Coronary artery (tissue), 2 donors: ENCODE results near the gene RABGEF1.
"Not testable (repeated sequence)": the region's sequence is repeated elsewhere in the genome, so short reads cannot be mapped to it uniquely, and the experiment has no call there.

Experiments used
- DNase-seq: peaks from one replicate; pipeline ENCODE4 v3.0.0-alpha.2; 2017; ENCODE audit warnings: low spot score
- H3K27ac ChIP-seq, 2 donors: fragments of 200-600 bp; sonication (generic); one replicate each; pipeline ENCODE4 v1.5.1; 2016 to 2019
- H3K4me3 ChIP-seq: fragments of 200-600 bp; sonication (generic); 2 replicates; pipeline ENCODE4 v1.5.1; 2016; ENCODE audit warnings: mild to moderate bottlenecking, moderate library complexity
- TF ChIP-seq, protein P1 (sequence below): fragments of 200-600 bp; sonication (generic); IDR thresholded peaks from one replicate; pipeline ENCODE4 v1.5.1; 2019; ENCODE audit warnings: antibody characterized with exemption

Gene RABGEF1

DNA sequence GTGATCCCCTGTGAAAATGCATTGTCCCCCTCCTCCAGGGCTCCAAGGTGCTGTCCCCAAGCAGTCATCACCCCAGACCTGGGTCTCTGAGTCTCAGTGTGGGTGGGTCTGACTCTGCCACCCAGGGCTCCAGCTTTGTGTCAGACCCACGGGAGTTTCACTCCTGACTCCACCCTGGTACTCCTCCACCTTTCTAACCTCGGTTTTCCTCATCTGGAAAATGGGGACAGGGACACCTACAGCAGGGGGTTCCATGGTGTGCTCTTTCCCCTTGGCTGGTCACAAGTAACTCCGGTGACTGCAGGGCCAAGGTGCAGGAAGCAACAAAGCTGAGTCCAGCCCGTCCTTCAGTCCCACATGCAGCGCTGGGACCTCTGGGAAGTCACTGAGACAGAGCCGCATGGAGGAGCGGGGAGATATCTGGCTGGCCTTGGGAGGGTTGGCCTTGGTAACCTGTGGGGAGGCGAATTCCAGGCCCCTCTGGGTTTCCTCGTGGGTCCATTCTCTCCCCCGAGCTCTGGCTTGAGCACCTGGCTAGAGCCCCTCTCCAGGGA lies 41.8 kb upstream of the RABGEF1 start:
- H3K4me3 ChIP-seq, result no peak overlapping the region
- TF ChIP-seq, protein P1, sequence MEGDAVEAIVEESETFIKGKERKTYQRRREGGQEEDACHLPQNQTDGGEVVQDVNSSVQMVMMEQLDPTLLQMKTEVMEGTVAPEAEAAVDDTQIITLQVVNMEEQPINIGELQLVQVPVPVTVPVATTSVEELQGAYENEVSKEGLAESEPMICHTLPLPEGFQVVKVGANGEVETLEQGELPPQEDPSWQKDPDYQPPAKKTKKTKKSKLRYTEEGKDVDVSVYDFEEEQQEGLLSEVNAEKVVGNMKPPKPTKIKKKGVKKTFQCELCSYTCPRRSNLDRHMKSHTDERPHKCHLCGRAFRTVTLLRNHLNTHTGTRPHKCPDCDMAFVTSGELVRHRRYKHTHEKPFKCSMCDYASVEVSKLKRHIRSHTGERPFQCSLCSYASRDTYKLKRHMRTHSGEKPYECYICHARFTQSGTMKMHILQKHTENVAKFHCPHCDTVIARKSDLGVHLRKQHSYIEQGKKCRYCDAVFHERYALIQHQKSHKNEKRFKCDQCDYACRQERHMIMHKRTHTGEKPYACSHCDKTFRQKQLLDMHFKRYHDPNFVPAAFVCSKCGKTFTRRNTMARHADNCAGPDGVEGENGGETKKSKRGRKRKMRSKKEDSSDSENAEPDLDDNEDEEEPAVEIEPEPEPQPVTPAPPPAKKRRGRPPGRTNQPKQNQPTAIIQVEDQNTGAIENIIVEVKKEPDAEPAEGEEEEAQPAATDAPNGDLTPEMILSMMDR, result no peak
- no peak for DNase-seq
- H3K27ac ChIP-seq, result peak overlapping the region in 1 of 2 donors; percentile 82

DNA sequence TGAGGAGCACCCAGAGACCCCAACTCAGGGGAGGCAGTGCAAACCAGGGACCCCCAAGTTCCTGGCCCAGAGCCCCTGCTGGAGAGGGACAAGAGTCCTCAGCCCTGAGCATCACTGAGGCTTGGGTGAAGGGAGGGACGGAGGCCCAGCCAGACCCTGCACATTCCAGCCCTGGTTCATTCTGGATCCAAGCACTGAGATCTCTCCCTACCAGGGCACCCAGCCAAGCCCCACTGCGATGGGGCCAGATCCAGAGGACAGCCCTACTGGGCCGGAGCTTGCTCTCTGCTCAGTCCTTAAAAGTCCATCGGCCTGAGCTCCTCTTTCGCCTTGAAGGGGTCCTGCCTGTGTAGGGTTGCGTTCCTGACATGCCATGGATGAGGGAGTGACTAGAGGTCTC lies 40.5 kb upstream of the RABGEF1 start:
- DNase-seq, result peak; percentile 84
- H3K27ac ChIP-seq, result peak overlapping the region; percentile 71 to 82
- peak overlapping the region; percentile 32 for H3K4me3 ChIP-seq
- TF ChIP-seq, protein P1, result no peak

DNA sequence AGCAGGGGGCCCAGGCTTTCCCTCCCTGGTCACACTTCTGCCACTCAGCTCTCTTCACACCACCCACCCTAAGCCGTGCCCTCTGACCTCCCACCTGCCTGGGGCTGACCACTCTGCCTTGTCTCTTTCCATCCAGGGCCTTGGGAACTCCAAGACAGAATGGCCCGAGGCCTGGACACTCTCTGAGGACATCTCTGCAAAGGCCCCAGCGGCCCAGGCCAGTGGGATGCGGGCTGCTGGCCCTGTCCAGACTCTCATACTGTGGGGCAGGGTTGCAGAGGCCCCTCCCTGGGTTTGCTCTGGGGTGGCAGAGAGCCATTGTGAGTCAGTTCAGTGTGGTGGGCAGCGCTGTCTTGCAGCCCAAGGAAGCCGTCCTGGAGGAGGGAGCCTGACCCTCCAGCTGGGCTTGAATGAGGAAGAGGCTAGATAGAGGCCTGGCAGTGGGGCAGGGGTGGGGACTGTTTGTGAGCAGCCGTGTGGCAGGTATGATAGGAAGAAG lies 39.9 kb upstream of the RABGEF1 start:
- TF ChIP-seq, protein P1, result no peak
- H3K27ac ChIP-seq, result peak overlapping the region; percentile 71 to 82

DNA sequence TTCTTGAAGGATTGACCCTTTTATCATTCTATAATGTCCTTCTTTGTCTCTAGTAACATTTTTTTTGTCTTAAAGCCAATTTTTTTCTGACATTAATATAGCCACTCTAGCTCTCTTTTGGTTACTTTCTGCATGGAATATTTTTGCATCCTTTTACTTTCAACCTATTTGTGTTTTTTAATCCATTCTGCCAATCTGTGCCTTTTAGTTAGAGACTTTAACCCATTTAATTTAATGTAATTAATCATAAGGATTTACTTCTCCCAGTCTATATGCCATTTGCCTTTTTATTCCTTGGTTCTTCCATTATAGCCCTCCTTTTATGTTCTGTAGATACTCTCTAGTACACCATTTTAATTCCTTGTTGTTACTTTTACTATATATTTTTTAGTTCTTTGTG lies 32.7 kb upstream of the RABGEF1 start:
- TF ChIP-seq, protein P1, result no peak
- no peak overlapping the region for H3K4me3 ChIP-seq

More for the DNA sequence above, 39.9 kb upstream of the RABGEF1 start:
- no peak for DNase-seq
- H3K4me3 ChIP-seq, result peak overlapping the region; percentile 32

DNA sequence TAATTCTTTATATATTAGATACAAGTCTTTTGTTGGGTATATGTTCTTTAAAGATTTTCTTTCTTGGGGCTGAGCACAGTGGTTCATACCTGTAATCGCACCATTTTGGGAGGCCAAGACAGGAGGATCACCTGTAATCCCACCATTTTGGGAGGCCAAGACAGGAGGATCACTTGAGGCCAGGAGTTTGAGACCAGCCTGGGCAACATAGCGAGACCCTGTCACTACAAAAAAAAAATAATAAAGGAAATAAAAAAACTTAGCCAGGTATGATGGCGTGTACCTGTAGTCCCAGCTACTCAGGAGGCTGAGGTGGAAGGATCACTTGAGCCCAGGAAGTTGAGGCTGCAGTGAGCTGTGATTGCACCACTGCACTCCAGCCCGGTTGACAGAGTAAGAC lies 29.8 kb upstream of the RABGEF1 start:
- DNase-seq, H3K4me3 ChIP-seq: not testable (repeated sequence)

More for the DNA sequence above, 32.7 kb upstream of the RABGEF1 start:
- no peak for DNase-seq
- H3K27ac ChIP-seq, result no peak overlapping the region

DNA sequence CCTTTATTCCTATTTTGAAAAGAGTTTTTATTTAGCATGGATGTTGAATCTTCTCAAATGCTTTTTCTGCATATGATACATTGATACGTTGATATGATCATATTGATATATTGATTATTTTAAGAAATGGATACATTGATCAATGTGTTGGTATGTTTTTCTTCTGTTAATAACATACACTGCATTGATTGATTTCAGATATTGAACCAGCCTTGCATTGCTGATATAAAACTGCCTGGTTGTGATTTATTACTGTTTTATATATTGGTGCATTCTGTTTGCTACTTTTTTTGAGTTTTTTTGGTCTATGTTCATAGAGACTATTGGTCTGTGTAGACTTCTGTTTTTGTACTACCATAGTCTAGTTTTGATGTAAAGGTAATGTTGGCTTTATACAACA lies 26.8 kb upstream of the RABGEF1 start:
- DNase-seq, result no peak
- TF ChIP-seq, protein P1, result no peak
- Histone ChIP-seq H3K27ac (no peak overlapping the region), H3K4me3 (no peak overlapping the region)

More for the DNA sequence above, 29.8 kb upstream of the RABGEF1 start:
- not testable (repeated sequence) for H3K27ac ChIP-seq

DNA sequence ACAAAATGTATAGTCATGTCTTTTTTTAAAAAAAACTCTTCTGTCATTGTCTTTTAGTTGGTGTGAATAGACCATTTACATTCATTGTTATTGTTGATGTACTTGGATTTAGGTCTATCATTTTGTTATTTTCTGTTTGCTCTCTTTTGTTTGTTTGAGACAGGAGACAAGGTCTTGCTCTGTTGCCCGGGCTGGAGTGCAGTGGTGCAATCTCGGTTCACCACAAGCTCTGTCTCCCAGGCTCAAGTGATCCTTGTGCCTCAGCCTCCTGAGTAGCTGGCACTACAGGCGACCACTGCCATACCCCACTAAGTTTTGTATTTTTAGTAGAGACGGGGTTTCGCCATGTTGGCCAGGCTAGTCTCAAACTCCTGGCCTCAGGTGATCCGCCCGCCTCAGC lies 23.9 kb upstream of the RABGEF1 start:
- H3K27ac ChIP-seq, DNase-seq, H3K4me3 ChIP-seq: not testable (repeated sequence)

DNA sequence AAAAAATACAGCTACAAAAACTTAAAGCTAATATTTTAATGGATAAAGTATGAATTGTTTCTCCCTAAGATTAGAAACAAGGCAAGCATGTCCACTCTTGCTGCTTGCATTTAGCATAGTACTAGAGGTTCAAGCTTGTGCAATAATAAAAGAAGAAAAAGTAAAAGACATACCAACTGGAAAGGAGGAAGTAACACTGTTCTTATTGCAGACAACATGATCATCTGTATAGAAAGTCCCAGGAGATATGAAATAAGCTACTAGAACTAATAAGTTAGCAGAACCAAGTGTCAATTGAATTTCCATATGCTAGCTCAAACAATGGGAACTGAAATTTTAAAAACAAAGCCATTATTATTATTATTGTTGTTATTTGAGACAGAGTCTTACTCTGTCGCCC lies 20.0 kb upstream of the RABGEF1 start:
- TF ChIP-seq, protein P1, result no peak
- Histone ChIP-seq H3K4me3 (no peak overlapping the region), H3K27ac (no peak overlapping the region)
- no peak for DNase-seq
